GM11168 (cell line): Measurements from ENCODE around the gene LYVE1.

Experiments
- in situ Hi-C: fragments of 300-500 bp; cut with MboI; formaldehyde crosslinking; loops from one replicate; pipeline ENCODE4 v1.12.0; 2022; ENCODE audit warnings: low sequenced_read_pairs; ENCODE audit not compliant: unreplicated experiment

LYVE1 gene

DNA sequence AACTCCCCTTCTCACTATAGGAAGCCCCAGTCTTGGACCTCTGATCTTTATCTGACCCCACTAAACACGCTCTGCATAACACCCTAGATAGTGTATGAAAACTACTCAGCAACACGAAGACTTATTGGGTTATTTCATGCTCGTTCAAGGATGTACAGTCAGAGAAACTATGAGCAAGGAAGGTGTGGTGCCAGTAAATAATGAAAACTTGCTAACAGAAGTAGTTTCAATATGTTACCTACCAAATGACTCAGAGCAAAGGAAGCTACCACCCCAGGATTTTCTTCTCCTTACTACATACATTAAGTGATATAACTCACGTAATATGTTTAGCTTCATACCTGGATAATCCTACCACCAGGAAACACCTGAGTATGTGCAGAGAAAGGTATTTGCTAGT, 25.9 kb upstream of the LYVE1 start:
- in situ Hi-C loops: no loop called here

DNA sequence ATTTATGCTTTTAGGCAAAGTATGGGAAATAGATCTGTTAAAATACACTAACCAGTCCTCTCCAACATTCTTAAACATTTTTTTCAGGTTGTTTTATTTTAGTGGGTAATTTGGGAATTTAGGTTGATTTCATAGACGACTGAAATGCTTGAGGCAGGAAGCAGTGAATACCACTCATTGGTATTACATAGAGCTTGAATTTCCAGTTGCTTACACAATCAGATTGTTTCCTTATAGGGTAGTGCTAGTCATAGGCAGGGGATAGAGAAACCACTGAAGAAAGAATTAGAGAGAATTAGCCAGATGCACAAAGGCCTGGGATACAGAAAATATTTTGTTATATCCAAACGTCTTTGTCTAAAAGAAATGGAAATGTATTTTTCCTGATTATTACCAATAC, 23.9 kb upstream of the LYVE1 start:
- in situ Hi-C loops: no loop called here

DNA sequence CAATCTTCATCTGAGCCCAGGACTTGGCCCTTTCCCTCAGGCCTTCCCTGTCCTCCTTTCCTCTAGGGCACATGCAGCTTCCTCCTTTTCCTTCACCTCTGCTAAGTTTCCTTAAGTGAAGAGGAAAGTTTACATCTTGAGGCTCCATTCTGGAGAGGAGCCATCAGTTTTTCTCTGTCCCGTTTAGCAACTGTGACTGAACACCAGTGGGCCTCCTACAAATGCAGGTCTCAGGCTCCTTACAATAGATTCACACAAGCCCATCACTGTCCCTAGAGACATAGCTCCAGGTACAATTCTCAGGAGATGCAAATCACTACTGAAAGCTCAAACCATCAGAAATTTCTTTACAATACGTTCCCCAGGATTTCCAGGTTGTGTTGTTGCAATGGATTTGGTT, 23.3 kb upstream of the LYVE1 start:
- in situ Hi-C loops: no loop called here

DNA sequence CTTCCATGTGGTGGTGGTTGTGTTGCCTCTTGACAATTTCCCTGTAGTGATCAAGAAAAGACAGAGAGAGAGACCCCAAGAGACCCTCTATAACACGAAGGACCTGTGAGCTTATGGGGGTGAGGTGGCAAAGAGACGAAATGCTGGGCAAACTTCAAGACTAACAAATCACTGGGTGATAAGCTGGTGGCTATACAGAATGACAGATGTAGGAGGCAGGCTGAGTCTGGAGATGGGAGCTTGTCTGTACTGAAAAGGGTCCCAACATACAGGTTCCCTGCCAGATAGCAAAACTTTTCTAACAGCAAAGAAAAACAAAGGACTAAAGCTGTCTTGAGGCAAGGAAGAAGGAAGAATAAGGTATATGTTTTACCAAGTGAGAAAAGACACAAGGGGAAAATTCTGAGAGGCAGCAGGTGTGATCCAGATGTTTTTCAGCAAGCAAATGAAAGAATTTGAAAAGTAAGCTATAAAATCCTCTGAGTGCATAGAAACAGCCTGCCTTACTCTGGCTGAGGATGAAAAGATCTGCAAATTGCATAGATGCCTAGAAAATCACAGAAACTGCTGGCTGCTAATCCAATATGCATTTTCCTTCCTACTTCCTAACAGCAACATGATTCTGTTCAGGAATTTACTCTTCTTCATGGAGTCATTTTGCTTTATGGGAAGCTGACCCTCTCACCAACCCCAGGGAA, 21.9 kb upstream of the LYVE1 start:
- in situ Hi-C loops: no loop called here

DNA sequence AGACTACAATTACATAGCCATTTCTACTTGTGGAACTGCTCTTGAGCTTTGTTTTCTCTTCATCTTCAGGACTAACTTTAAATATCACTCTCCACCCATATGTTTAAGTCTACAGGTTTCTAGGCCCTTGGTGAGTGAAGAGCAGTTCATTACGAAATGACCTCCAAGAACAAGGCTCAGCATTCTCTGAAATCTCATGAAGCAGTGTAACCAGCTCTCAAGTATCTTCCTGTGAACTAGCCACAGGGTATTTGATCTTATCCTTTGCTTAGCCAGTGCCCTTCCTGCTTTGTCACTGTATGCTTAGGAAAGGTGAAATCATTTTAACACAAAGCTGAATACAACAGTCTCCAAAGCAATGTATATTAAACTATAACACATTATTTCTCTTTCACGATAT, 20.4 kb upstream of the LYVE1 start:
- in situ Hi-C loops: no loop called here

DNA sequence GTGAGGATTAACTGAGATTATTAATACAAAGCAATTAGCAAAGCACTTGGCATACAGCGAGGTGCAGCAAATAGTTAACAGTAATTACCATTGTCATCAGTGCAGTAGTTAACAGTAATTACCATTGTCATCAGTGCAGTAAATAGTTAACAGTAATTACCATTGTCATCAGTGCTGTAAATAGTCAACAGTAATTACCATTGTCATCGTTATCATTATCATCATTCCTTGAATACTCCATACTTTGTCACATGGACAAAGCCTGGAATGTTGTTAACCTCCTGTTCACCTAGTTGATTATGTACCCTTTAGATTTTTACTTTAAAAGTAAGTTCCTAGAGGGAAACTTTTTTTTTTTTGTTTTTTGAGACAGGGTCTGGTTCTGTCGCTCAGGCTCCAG, 19.5 kb upstream of the LYVE1 start:
- in situ Hi-C loops: no loop called here

DNA sequence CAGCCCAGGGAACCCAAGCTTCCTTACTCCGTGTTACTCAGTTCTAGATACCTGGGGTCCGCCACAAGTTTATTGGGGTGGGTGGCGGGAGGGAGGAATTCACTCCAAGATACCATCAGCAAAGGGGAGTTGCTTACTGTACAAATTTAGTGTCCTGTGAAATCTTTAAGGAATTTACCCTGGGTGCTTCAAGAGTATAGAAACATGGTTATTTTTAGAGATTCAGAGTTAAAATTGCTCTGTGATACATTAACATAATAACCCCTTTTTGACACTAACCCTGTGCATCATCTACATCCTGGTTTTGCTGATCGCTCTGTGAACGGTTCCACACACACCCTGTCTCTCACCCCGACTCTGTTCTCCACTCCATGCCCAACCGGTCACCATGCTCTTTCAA, 18.9 kb upstream of the LYVE1 start:
- in situ Hi-C loops: no loop called here

DNA sequence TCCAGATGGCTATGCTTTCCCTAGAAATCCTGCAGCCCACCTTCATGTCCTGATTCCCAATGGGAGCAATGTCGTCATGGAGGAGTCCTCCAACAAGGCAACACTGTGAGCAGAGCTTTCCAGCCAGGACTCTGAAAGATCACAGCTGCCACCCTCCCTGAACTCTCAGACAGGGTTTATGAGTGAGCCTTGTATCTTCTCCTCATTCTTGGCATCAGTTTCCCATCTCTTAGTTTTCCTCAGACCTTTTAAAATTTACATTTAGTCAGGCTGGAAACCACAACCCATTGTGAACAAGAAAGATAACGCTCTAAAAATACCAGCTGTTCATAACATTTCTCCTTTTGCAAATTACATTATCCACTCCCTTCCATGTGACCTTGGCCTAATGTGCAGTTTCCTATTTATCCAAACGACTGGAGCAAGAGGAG, 15.6 kb upstream of the LYVE1 start:
- in situ Hi-C loops: no loop called here

DNA sequence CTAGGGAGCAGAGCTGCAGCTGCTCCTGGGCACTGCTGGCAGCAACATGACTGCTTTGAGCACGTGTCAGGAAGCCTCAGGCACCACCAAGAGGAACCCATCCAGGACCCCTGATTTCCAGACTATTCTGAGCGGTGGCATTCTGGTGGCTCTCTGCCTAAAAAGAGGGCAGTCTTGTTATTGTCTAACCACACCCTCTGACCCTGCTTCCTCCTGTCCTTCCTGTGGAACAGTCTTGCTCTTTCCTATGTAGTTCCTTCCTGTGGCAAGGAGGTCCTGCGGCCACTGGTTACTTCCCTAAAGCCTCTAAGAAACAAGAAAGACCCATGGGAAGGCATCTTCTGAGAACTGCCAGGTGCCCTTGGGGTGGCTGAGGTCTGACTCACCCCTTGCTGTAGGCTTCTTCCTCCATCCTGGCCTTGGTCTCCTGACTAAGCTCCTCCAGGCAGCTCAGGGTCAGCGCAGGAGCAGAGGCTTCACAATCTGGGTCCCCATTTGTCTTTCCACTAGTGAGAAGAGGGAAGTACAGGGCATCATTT, 13.1 kb upstream of the LYVE1 start:
- in situ Hi-C loops: no loop called here

DNA sequence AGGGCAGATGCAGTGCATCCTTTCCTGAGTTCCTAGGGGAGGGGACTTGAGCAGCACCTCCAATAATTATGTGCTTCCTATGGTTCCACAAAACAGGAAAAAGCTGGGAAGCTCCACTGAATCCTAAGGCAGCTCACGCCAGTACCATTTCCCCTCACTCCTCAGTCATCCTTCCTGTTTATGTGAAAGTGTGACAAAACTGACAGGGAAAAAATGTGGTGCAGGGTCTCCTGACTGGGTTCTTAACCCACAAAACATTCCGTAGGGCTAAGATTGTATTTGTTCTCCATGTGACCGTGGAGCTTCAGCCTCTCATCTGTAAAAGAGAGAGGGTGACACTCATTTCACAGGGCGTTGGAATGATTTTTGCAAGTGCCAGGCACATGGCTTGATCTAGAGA, 12.2 kb upstream of the LYVE1 start:
- in situ Hi-C loops: no loop called here

DNA sequence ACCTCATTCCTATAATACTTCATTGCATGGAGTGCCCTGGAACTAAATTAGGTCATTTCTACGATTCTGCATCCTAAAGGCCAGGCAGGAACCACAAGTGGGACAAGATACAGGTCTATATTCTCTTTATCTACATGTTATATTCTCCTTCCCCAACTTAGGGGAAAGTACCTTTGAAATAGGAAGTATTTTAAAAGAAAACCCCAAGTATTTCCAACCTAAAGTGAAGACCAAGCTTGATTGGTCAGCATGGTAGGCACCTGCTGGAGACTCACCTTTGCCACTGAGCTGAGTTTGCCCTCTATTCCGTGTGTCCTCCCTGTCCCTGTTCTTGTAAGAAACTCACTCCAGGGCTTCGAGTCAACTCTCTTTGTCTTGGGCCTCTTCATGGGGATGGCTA, 11.2 kb upstream of the LYVE1 start:
- in situ Hi-C loops: no loop called here

DNA sequence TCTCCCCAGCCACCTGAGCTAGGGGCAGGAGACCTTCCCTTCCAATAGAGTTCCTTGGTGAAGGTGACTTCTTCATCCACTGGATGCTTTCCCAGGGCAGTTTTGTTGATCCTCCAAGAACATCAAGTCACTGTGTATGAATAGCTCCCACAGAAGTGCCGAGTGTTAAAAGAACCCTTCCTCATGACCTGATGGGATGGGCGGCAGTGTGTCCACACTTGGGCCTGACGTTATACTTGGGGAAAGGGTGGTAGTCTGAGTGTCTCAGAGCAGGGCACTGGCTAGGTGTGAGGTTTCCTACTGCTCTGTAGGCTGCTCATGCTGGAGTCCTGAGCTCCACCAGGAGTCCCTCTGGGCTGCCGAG, 7.6 kb upstream of the LYVE1 start:
- in situ Hi-C loops: no loop called here

DNA sequence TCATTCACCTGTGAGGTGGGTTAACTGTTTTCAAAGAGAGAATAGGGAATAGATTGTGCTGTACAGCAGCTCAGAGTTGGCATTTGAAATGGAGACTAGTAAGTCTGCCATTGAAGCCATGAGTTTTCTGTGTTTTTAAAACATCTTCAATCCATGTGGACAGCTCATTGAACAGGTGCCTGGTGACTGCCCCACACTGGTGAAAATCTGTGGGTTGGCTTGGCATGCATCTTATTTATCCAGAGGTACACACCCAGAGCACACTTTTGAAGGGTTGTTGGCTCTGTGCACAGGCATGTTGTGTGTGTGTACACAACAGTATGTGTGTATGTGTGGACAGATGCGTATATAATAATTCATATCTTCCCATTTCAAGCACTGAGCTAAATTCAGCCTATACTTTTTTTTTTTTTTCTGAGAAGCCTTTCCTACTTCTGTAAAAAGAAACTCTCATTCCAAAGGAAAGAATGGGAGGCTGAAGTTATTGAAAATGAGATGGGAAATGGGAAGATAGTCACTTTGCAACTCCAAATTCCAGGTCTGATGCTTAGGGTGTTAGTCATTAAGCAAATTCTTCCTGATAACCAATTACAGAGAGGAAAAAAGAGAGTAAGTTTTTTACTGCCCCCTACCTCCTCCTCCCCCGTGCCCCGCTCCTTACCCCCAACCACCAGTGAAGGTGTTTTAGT, 7.0 kb upstream of the LYVE1 start:
- in situ Hi-C loops: no loop called here

DNA sequence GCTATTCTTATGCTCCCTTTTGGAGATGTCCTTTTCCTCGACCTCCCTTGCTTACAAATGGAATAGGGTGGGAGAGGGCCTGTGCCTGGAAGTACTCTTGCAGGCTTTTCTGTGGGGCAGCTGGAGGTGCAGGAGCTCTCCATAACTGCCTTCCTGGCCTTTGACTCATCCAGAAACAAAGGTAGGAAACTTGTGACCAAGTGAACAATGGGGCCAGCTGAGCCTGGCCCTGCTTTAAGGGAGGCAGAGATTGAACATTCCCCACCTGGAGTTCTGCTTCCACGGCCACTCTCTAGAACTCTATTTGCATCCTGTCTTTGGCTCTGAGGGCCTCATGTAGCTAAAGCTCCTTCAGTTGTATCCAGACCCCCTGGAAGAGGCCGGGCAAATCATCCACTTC, 5.1 kb upstream of the LYVE1 start:
- in situ Hi-C loops: no loop called here

DNA sequence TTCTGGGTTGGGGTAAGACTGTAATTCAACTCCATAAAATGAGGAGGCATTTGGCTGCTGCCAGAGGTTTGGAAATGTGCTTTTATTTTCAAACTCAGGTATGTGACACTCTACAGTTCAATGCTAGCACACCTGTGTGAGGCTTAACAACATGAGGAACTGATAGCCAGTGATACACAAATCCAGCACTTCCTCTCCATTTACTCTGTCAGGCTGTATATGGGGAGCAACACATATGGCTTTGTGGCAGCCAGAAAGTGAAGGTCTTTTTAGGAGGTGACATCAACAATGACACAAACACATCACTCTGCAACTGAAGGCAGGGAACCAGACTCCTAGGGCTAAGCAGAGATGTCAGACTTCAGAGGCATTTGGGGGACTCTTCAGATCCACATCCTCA, 4.6 kb upstream of the LYVE1 start:
- in situ Hi-C loops: no loop called here

DNA sequence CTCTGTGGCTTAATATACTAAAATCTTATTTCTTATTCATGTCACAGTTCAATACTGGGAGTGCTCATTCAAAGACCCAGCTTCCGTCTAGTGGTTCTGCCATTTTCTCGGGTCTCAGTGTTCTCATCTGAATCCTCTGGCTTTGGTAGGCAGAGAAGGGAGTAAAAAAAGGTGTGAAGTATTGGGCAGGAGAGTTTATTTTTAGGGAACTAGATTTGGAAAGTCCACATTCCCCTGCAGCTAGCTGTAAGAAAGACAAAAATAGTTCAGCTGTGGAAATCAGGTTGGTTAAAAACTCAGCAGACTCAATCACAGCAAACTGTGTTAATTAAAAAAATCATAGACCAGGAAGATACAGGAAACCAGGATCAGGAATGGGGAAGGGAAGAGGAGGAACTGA, 4.1 kb upstream of the LYVE1 start:
- in situ Hi-C loops: no loop called here

DNA sequence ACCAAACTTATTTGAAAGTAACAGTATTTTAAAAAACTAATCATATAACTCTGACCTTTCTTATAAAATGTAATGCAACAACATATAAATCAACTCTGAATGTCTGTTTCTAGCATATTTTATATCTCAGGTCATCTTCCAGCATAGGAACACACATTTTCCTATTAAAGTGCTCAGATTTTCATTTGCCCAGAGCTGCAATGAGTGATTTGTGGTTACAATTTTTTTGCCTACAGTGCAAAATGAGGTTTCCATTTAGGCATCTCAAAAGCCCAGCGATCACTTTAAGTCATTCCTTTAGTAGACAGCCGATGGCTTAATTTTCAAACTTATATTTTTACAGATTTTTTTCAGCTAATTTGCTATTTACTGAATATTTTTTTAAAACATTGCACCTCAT, 1.0 kb downstream of the LYVE1 start:
- in situ Hi-C loops: no loop called here

DNA sequence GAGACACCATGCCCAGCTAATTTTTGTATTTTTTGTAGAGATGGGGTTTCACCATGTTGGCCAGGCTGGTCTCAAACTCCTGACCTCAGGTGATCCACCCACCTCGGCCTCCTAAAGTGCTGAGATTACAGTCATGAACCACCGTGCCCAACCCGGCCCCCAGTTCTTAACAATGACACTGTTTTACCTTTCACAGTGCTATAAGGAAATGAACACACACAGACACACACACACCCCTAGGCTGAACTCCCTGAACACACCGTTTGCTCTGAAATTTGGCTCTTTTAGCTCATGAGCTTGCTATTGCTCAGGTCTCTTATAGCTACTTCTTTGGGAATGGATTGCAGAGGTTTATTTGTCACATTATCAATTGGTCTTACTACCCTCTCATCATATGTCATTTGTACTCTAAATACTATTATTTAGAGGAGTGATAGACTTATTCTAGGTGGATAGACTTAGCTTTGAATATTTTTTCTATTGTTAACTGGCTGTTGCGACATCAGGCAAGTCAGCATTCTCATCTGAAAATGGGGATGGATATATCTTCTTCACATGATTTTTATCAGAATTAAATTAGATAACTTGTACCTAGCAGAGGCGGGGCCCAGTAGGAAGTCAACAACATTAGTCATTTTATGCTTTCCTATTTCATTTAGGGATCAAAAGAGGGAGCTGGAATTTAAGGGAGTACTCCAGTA, 2.1 kb downstream of the LYVE1 start:
- in situ Hi-C loops: no loop called here

DNA sequence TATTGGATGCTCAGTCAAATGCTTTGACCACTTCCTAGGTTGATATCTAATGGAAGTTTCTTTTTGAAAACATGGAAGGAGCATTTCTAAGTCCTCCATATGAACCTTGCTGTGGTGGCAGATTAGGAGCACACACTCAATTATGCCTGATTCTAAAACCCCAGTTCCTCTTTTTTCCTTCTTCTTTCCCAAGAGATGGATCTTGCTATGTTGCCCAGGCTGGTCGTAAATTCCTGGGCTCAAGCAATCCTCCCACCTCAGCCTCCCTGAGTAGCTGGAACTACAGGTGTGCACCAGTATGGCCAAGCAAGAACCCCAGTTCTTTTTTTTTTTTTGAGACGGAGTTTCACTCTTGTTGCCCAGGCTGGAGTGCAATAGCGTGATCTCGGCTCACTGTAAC, 3.0 kb downstream of the LYVE1 start:
- in situ Hi-C loops: no loop called here

DNA sequence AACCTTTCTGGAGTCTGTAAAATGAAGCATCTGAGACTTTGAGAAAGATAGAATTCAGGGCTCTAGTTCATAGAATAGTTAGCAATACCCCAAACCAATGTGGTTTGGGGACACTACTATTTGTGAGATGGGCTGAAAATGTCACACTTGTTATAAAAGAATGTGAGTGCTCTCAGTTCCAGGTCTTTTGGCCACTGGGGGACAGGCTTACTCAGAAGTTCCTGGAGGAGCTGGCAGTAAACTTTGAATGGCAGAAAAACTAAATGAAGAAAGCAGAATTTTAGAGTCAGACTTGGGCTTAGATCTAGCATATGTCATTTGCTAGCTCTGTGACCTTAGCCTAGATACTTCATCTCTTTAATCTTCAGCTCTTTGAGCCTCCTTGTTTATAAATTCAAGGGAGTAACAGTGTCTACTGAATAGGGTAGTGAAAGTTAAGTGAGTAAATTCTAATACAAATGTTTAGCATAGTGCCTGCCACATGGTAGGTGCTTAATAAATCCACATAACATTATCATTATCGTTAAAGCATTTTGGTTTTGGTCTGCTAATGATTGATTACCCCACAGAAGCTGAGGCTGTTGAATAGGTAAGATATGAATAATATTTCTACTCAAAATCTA, 3.7 kb downstream of the LYVE1 start:
- in situ Hi-C loops: no loop called here

DNA sequence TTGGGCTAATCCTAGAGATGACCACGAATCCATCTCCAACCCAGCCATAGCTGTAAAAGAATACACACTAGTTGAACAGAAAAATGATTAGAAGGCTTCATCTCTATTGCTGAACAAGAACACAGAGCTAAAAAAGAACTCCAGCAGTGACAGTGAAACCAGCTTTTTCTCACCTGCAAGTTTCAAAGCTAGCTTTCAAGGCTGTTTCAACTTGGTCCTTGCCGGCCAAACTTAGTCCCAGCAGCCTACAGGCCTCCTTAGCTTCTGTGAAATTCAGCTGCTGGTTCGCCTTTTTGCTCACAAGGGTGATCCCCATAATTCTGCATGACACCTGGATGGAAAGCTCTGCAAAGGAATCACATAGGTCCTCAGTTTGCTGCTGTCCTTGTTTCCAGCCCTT, 4.4 kb downstream of the LYVE1 start:
- in situ Hi-C loops: no loop called here
